CD14-positive monocyte (primary cell): Measurements from ENCODE around the gene LILRA5. TPM values are rescaled to one million over a fixed set of nuclear protein-coding genes. Genes with fewer than 3 reads are reported as not detected.
"Not testable (repeated sequence)": the region's sequence is repeated elsewhere in the genome, so short reads cannot be mapped to it uniquely, and the experiment has no call there.

Source experiments
- DNase-seq, 3 donors: peaks; one replicate each; pipeline ENCODE4 v3.0.0-alpha.2; 2011 to 2022
- H2AFZ ChIP-seq: 2 replicates; pipeline ENCODE4 v1.6.0; 2012; ENCODE audit warnings: mild to moderate bottlenecking, low read depth, low read length, inconsistent platforms; ENCODE audit not compliant: insufficient read depth, poor library complexity, severe bottlenecking
- H3K27ac ChIP-seq, 2 donors: 1 replicate in 1 of 2; 2 replicates in 1 of 2; pipeline ENCODE4 v1.5.1; 2012 to 2013; ENCODE audit warnings: low read length in 2 of 2, control low read depth in 1 of 2, inconsistent platforms in 1 of 2, low read depth in 1 of 2, mild to moderate bottlenecking in 1 of 2
- H3K27me3 ChIP-seq, 2 donors: one replicate each; pipeline versions ENCODE4 v1.6.0 to v1.6.1; 2011 to 2013; ENCODE audit warnings: low read length in 2 of 2; ENCODE audit not compliant: control insufficient read depth in 2 of 2, insufficient read depth in 2 of 2
- H3K36me3 ChIP-seq, 2 donors: replicated peaks in 1 of 2; 1 replicate in 1 of 2; 2 replicates in 1 of 2; pipeline versions ENCODE4 v1.5.1 to v1.6.1; 2012 to 2013; ENCODE audit warnings: low read length in 2 of 2, control low read depth in 1 of 2, inconsistent platforms in 1 of 2, mild to moderate bottlenecking in 1 of 2; ENCODE audit not compliant: insufficient read depth in 2 of 2, control insufficient read depth in 1 of 2
- H3K4me1 ChIP-seq, 2 donors: 1 replicate in 1 of 2; 2 replicates in 1 of 2; pipeline versions ENCODE4 v1.5.1 to v1.6.1; 2012 to 2013; ENCODE audit warnings: low read length in 2 of 2, control low read depth in 1 of 2, inconsistent platforms in 1 of 2, mild to moderate bottlenecking in 1 of 2, moderate library complexity in 1 of 2; ENCODE audit not compliant: insufficient read depth in 2 of 2, control insufficient read depth in 1 of 2
- H3K4me2 ChIP-seq: replicated peaks from 2 replicates; pipeline ENCODE3; 2012; ENCODE audit warnings: low read length, moderate library complexity, mild to moderate bottlenecking; ENCODE audit not compliant: poor library complexity, severe bottlenecking; ENCODE audit errors: extremely low read depth
- H3K4me3 ChIP-seq, 3 experiments: fragments of 200-600 bp in 1 of 3; sonication (generic) in 1 of 3; replicated peaks in 1 of 3; 1 replicate in 2 of 3; 2 replicates in 1 of 3; pipeline ENCODE4 v1.5.1; 2011 to 2013; ENCODE audit warnings: low read length in 3 of 3, mild to moderate bottlenecking in 3 of 3, control low read depth in 2 of 3, low read depth in 2 of 3, inconsistent platforms in 1 of 3, moderate library complexity in 1 of 3
- H3K79me2 ChIP-seq: 2 replicates; pipeline ENCODE4 v1.6.0; 2012; ENCODE audit warnings: mild to moderate bottlenecking, control low read depth, inconsistent platforms, low read length, moderate library complexity; ENCODE audit not compliant: insufficient read depth
- H3K9ac ChIP-seq: 2 replicates; pipeline ENCODE4 v1.6.0; 2017; ENCODE audit warnings: low read length, mild to moderate bottlenecking; ENCODE audit not compliant: insufficient read depth, poor library complexity, severe bottlenecking
- H3K9me3 ChIP-seq, 2 donors: replicated peaks in 1 of 2; 1 replicate in 1 of 2; 2 replicates in 1 of 2; pipeline versions ENCODE4 v1.5.1 to v1.6.1; 2012 to 2013; ENCODE audit warnings: low read length in 2 of 2, control low read depth in 1 of 2; ENCODE audit not compliant: control insufficient read depth in 1 of 2, insufficient read depth in 1 of 2
- H4K20me1 ChIP-seq: 2 replicates; pipeline ENCODE4 v1.6.0; 2012; ENCODE audit warnings: mild to moderate bottlenecking, low read length, control low read depth, moderate library complexity; ENCODE audit not compliant: insufficient read depth
- H3K27ac Mint-ChIP-seq, 7 donors: one replicate each; pipeline ENCODE4 v1.8.0; 2020; ENCODE audit warnings: mild to moderate bottlenecking in 7 of 7, mixed read lengths in 7 of 7, moderate library complexity in 6 of 7, inconsistent platforms in 2 of 7
- H3K27me3 Mint-ChIP-seq, 3 donors: one replicate each; pipeline ENCODE4 v1.8.0; 2021 to 2022; ENCODE audit warnings: low read depth in 3 of 3, mild to moderate bottlenecking in 3 of 3, mixed read lengths in 3 of 3, moderate library complexity in 3 of 3, inconsistent platforms in 1 of 3
- H3K36me3 Mint-ChIP-seq, 2 donors: one replicate each; pipeline ENCODE4 v1.8.0; 2020; ENCODE audit warnings: mixed read lengths in 2 of 2, inconsistent platforms in 1 of 2, mild to moderate bottlenecking in 1 of 2
- H3K4me1 Mint-ChIP-seq: one replicate; pipeline ENCODE4 v1.8.0; 2020; ENCODE audit warnings: mild to moderate bottlenecking, mixed read lengths
- H3K4me3 Mint-ChIP-seq, 2 donors: one replicate each; pipeline ENCODE4 v1.8.0; 2020; ENCODE audit warnings: mild to moderate bottlenecking in 2 of 2, mixed read lengths in 2 of 2, moderate library complexity in 1 of 2
- H3K9me3 Mint-ChIP-seq, 7 donors: one replicate each; pipeline ENCODE4 v1.8.0; 2020 to 2022; ENCODE audit warnings: mixed read lengths in 7 of 7, mild to moderate bottlenecking in 6 of 7, moderate library complexity in 6 of 7, inconsistent platforms in 2 of 7
- CTCF ChIP-seq: fragments of 200-600 bp; IDR thresholded peaks from one replicate; pipeline ENCODE4 v1.8.0; 2022; ENCODE audit warnings: antibody characterized with exemption, mild to moderate bottlenecking
- WGBS: methylation state at CpG from one replicate; pipeline ENCODE4 v1.1.5; 2013; ENCODE audit warnings: missing lambda C conversion rate; ENCODE audit not compliant: insufficient coverage; 5-methylcytosine and 5-hydroxymethylcytosine counted together
- intact Hi-C, 2 donors: fragments of 100-400 bp; cut with micrococcal nuclease; formaldehyde crosslinking; loops; one replicate each; pipeline versions ENCODE4 v1.15.0 to v1.15.1; 2023
- polyA plus RNA-seq, 3 donors: library from polyadenylated mRNA; depleted of rRNA in 1 of 3; unstranded in 2 of 3; stranded (reverse) in 1 of 3; fragments of 300-500 nt in 2 of 3; fragments of >200 nt in 1 of 3; fragmentation: Illumina TruSeq in 2 of 3; gene quantifications; 1 replicate in 2 of 3; 2 replicates in 1 of 3; pipeline ENCODE4 v1.2.3, GENCODE V29; 2012 to 2021

Gene LILRA5
- polyA plus RNA-seq, 3 donors: 348 to 580 (median 516) TPM

- H3K27ac Mint-ChIP-seq: no peak overlapping the region
- TF ChIP-seq CTCF: no peak
- Histone ChIP-seq H3K27ac (no peak overlapping the region), H3K27me3 (no peaks in the 10 kb centered on the region), H3K4me3 (no peak overlapping the region), H3K36me3 (no peaks in the 10 kb centered on the region), H2AFZ (no peak overlapping the region), H3K79me2 (no peaks in the 10 kb centered on the region), H4K20me1 (no peaks in the 10 kb centered on the region), H3K4me1 (peaks cover 22 to 32% of the 10 kb centered on the region in 2 donors), H3K9me3 (no peaks in the 10 kb centered on the region), H3K4me2 (no peak overlapping the region), H3K9ac (no peak overlapping the region)
- H3K27me3 Mint-ChIP-seq: peaks cover 3% of the 10 kb centered on the region in 3 donors
- H3K4me3 Mint-ChIP-seq: no peak overlapping the region
- 100% methylated on average over 1 of the region's 3 CpGs for WGBS
- no peaks in the 10 kb centered on the region for H3K36me3 Mint-ChIP-seq
- peaks cover 2 to 12% (median 5%) of the 10 kb centered on the region in 7 donors for H3K9me3 Mint-ChIP-seq
- peaks cover 31% of the 10 kb centered on the region for H3K4me1 Mint-ChIP-seq
- intact Hi-C loops: loop anchor here in 1 of 2 donors (10.0 kb wide), 1 partner anchor 71 kb away; no protein-coding TSS in a partner anchor
- DNase-seq: no peak
Measured at GRCh38 chr19:54324071-54324470, 11.1 kb upstream of the LILRA5 start.

GRCh38 chr19:54322934-54323333 lies 10.0 kb upstream of the LILRA5 start:
- not testable (repeated sequence) for H3K36me3 Mint-ChIP-seq, H3K27ac Mint-ChIP-seq, H3K36me3 ChIP-seq, H3K4me2 ChIP-seq, H3K4me3 ChIP-seq, H3K9ac ChIP-seq, H3K4me3 Mint-ChIP-seq, H3K27ac ChIP-seq, H2AFZ ChIP-seq, DNase-seq, H3K9me3 ChIP-seq, H3K27me3 ChIP-seq, H4K20me1 ChIP-seq, H3K27me3 Mint-ChIP-seq, H3K79me2 ChIP-seq
- TF ChIP-seq CTCF: peak; percentile 53
- intact Hi-C loops: loop anchor here in 1 of 2 donors (10.0 kb wide), 1 partner anchor 72 kb away; no protein-coding TSS in a partner anchor
- H3K4me1 ChIP-seq: peaks cover 32 to 43% of the 10 kb centered on the region in 2 donors
- Mint-ChIP-seq H3K9me3 (peaks cover 2 to 12% (median 5%) of the 10 kb centered on the region in 7 donors), H3K4me1 (peaks cover 40% of the 10 kb centered on the region)
- no CpG with 5 or more reads among the region's 13 CpGs for WGBS
